Ectodermal cell (in vitro differentiated cells): ENCODE measurements around the gene RGL1.
A peak's percentile ranks its signal among the peaks of the same experiment; 100 is the strongest.

Experiments used
- H3K27ac ChIP-seq: 2 replicates; pipeline ENCODE4 v1.7.0; 2013; ENCODE audit warnings: mild to moderate bottlenecking, low read depth, low read length; ENCODE audit not compliant: insufficient read depth, poor library complexity, severe bottlenecking
- H3K27me3 ChIP-seq: 2 replicates; pipeline ENCODE4 v1.7.0; 2013; ENCODE audit warnings: mild to moderate bottlenecking, low read length; ENCODE audit not compliant: insufficient read depth, control insufficient read depth, poor library complexity, severe bottlenecking
- H3K36me3 ChIP-seq: one replicate; pipeline ENCODE4 v1.7.0; 2013; ENCODE audit warnings: low read length; ENCODE audit not compliant: control insufficient read depth, insufficient read depth
- H3K4me1 ChIP-seq: one replicate; pipeline ENCODE4 v1.7.0; 2013; ENCODE audit warnings: low read length; ENCODE audit not compliant: control insufficient read depth, insufficient read depth
- H3K4me3 ChIP-seq: 2 replicates; pipeline ENCODE4 v1.7.0; 2013; ENCODE audit warnings: low read depth, low read length, control low read depth; ENCODE audit not compliant: insufficient read depth
- H3K9me3 ChIP-seq: 2 replicates; pipeline ENCODE4 v1.7.0; 2013; ENCODE audit warnings: mild to moderate bottlenecking, low read length, moderate library complexity; ENCODE audit not compliant: control insufficient read depth
- WGBS, 2 experiments: methylation state at CpG; one replicate each; pipeline ENCODE4 v1.1.7; 2013; ENCODE audit warnings: missing lambda C conversion rate in 2 of 2; 5-methylcytosine and 5-hydroxymethylcytosine counted together

RGL1 gene

GRCh38 chr1:183941001-183941400 lies 136.1 kb downstream of the RGL1 start:
- H3K4me1 ChIP-seq, result peaks cover 34% of the 10 kb centered on the region
- no peaks in the 10 kb centered on the region for H3K36me3 ChIP-seq
- H3K27ac ChIP-seq, result no peak overlapping the region
- H3K9me3 ChIP-seq, result no peaks in the 10 kb centered on the region
- H3K4me3 ChIP-seq, result no peak overlapping the region
- 77 to 84% methylated on average over 5 of the region's 5 CpGs for WGBS, 2 experiments
- no peaks in the 10 kb centered on the region for H3K27me3 ChIP-seq

- peaks cover under 1% of the 10 kb centered on the region for H3K36me3 ChIP-seq
- H3K9me3 ChIP-seq, result no peaks in the 10 kb centered on the region
- no peaks in the 10 kb centered on the region for H3K27me3 ChIP-seq
- 52 to 55% methylated on average over 5 of the region's 5 CpGs for WGBS, 2 experiments
- peak overlapping the region; percentile 53 for H3K27ac ChIP-seq
- H3K4me1 ChIP-seq, result peaks cover 37% of the 10 kb centered on the region
- no peak overlapping the region for H3K4me3 ChIP-seq
Measured at GRCh38 chr1:183942933-183943693, 138.2 kb downstream of the RGL1 start.

GRCh38 chr1:183945428-183946319 lies 140.8 kb downstream of the RGL1 start:
- H3K4me3 ChIP-seq, result no peak overlapping the region
- 10 to 18% methylated on average over 4 of the region's 4 CpGs for WGBS, 2 experiments
- H3K9me3 ChIP-seq, result no peaks in the 10 kb centered on the region
- H3K4me1 ChIP-seq, result peaks cover 37% of the 10 kb centered on the region
- H3K27me3 ChIP-seq, result no peaks in the 10 kb centered on the region
- peaks cover 14% of the 10 kb centered on the region for H3K36me3 ChIP-seq
- H3K27ac ChIP-seq, result peak overlapping the region; percentile 91

GRCh38 chr1:183946320-183946613 lies 141.3 kb downstream of the RGL1 start:
- Histone ChIP-seq H3K9me3 (no peaks in the 10 kb centered on the region), H3K4me1 (peaks cover 37% of the 10 kb centered on the region), H3K27me3 (no peaks in the 10 kb centered on the region), H3K4me3 (no peak overlapping the region), H3K36me3 (peaks cover 17% of the 10 kb centered on the region), H3K27ac (peak overlapping the region; percentile 91)
- 78 to 88% methylated on average over 1 of the region's 1 CpG for WGBS, 2 experiments

- Histone ChIP-seq H3K9me3 (peaks cover 2% of the 10 kb centered on the region), H3K27me3 (no peaks in the 10 kb centered on the region), H3K36me3 (peaks cover 17% of the 10 kb centered on the region), H3K4me1 (peaks cover 31% of the 10 kb centered on the region), H3K27ac (no peak overlapping the region), H3K4me3 (no peak overlapping the region)
- whole genome bisulfite sequencing, 2 experiments, result 96% methylated on average over 1 of the region's 1 CpG; no CpG with 5 or more reads in 1 of the 2 experiments
Measured at GRCh38 chr1:183947988-183948387, 143.1 kb downstream of the RGL1 start.

- Histone ChIP-seq H3K4me1 (peaks cover 3% of the 10 kb centered on the region), H3K27me3 (no peaks in the 10 kb centered on the region), H3K36me3 (peaks cover 17% of the 10 kb centered on the region), H3K4me3 (no peak overlapping the region), H3K27ac (no peak overlapping the region), H3K9me3 (peaks cover 2% of the 10 kb centered on the region)
- WGBS, 2 experiments, result 100% methylated on average over 1 of the region's 1 CpG; no CpG with 5 or more reads in 1 of the 2 experiments
Measured at GRCh38 chr1:183952101-183952500, 147.2 kb downstream of the RGL1 start.

- peaks cover 17% of the 10 kb centered on the region for H3K36me3 ChIP-seq
- 73% methylated on average over 5 of the region's 5 CpGs for WGBS, 2 experiments
- no peaks in the 10 kb centered on the region for H3K27me3 ChIP-seq
- no peak overlapping the region for H3K4me3 ChIP-seq
- no peak overlapping the region for H3K27ac ChIP-seq
- H3K4me1 ChIP-seq, result peaks cover 3% of the 10 kb centered on the region
- H3K9me3 ChIP-seq, result peaks cover 2% of the 10 kb centered on the region
Measured at GRCh38 chr1:183953031-183953430, 148.1 kb downstream of the RGL1 start.

GRCh38 chr1:183954496-183954895 lies 149.6 kb downstream of the RGL1 start:
- Histone ChIP-seq H3K4me3 (no peak overlapping the region), H3K4me1 (peaks cover 3% of the 10 kb centered on the region), H3K9me3 (peaks cover 2% of the 10 kb centered on the region), H3K27ac (no peak overlapping the region), H3K27me3 (no peaks in the 10 kb centered on the region), H3K36me3 (peaks cover 14% of the 10 kb centered on the region)
- WGBS, 2 experiments, result 95% methylated on average over 3 of the region's 3 CpGs

GRCh38 chr1:183956559-183957188 lies 151.8 kb downstream of the RGL1 start:
- Histone ChIP-seq H3K4me3 (no peak overlapping the region), H3K36me3 (no peaks in the 10 kb centered on the region), H3K9me3 (peaks cover 2% of the 10 kb centered on the region), H3K4me1 (peaks cover 3% of the 10 kb centered on the region), H3K27ac (no peak overlapping the region), H3K27me3 (no peaks in the 10 kb centered on the region)
- WGBS, 2 experiments, result 91 to 92% methylated on average over 1 of the region's 2 CpGs
